Naive thymus-derived CD4-positive, alpha-beta T cell (primary cell): ENCODE measurements around the gene KRT222. TPM values are rescaled to one million over a fixed set of nuclear protein-coding genes. Genes with fewer than 3 reads are reported as not detected.

Experiments
- ATAC-seq: fragments of 150-1000 bp; cut with Tn5 transposase; 2 replicates; pipeline ENCODE4 v1.10.0; 2021; ENCODE audit warnings: mild to moderate bottlenecking, moderate library complexity
- CTCF ChIA-PET: fragments of 350-600 bp; sonication (Branson Sonifier 250); formaldehyde crosslinking; loops from one replicate; lab custom pipeline; 2021; ENCODE audit warnings: antibody characterized with exemption; lab: Charles Lee
- POLR2A ChIA-PET: fragments of 350-600 bp; sonication (Branson Sonifier 250); formaldehyde crosslinking; loops from one replicate; lab custom pipeline; 2021; ENCODE audit warnings: antibody characterized with exemption, inconsistent platforms; lab: Charles Lee
- DNase-seq, 9 donors: peaks; one replicate each; pipeline versions ENCODE4 v3.0.0 to v3.0.0-alpha.2; 2020 to 2022; ENCODE audit warnings: mixed read lengths in 1 of 9
- H3K27ac ChIP-seq: one replicate; pipeline ENCODE4 v1.7.0; 2013; ENCODE audit warnings: mild to moderate bottlenecking, low read depth, low read length, moderate library complexity
- H3K27me3 ChIP-seq, 2 donors: one replicate each; pipeline ENCODE4 v1.7.0; 2013; ENCODE audit warnings: low read length in 2 of 2, mild to moderate bottlenecking in 2 of 2, moderate library complexity in 2 of 2; ENCODE audit not compliant: control insufficient read depth in 2 of 2, insufficient read depth in 2 of 2
- H3K36me3 ChIP-seq, 3 experiments: 1 replicate in 2 of 3; 2 replicates in 1 of 3; pipeline ENCODE4 v1.7.0; 2013; ENCODE audit warnings: low read length in 3 of 3, mild to moderate bottlenecking in 3 of 3, moderate library complexity in 1 of 3; ENCODE audit not compliant: insufficient read depth in 3 of 3, control insufficient read depth in 2 of 3
- H3K4me1 ChIP-seq, 2 donors: one replicate each; pipeline ENCODE4 v1.7.0; 2013; ENCODE audit warnings: low read length in 2 of 2, mild to moderate bottlenecking in 2 of 2, moderate library complexity in 1 of 2; ENCODE audit not compliant: control insufficient read depth in 2 of 2, insufficient read depth in 2 of 2
- H3K4me3 ChIP-seq: 2 replicates; pipeline ENCODE4 v1.7.0; 2013; ENCODE audit warnings: mild to moderate bottlenecking, low read length
- H3K9me3 ChIP-seq, 3 experiments: 1 replicate in 2 of 3; 2 replicates in 1 of 3; pipeline ENCODE4 v1.7.0; 2013; ENCODE audit warnings: low read length in 3 of 3; ENCODE audit not compliant: control insufficient read depth in 2 of 3
- H3K27ac Mint-ChIP-seq, 9 donors: one replicate each; pipeline ENCODE4 v1.8.0; 2020 to 2022; ENCODE audit warnings: mixed read lengths in 9 of 9, mild to moderate bottlenecking in 8 of 9, moderate library complexity in 5 of 9, inconsistent platforms in 2 of 9
- H3K27me3 Mint-ChIP-seq, 5 donors: one replicate each; pipeline ENCODE4 v1.8.0; 2021 to 2022; ENCODE audit warnings: mixed read lengths in 5 of 5, mild to moderate bottlenecking in 1 of 5
- H3K36me3 Mint-ChIP-seq, 5 donors: one replicate each; pipeline ENCODE4 v1.8.0; 2020 to 2022; ENCODE audit warnings: mixed read lengths in 5 of 5, mild to moderate bottlenecking in 3 of 5, inconsistent platforms in 1 of 5
- H3K4me1 Mint-ChIP-seq, 7 donors: one replicate each; pipeline ENCODE4 v1.8.0; 2020 to 2022; ENCODE audit warnings: mixed read lengths in 7 of 7, mild to moderate bottlenecking in 3 of 7, inconsistent platforms in 1 of 7
- H3K4me3 Mint-ChIP-seq, 10 donors: one replicate each; pipeline ENCODE4 v1.8.0; 2020 to 2022; ENCODE audit warnings: mild to moderate bottlenecking in 10 of 10, mixed read lengths in 10 of 10, moderate library complexity in 6 of 10, inconsistent platforms in 2 of 10
- H3K9me3 Mint-ChIP-seq, 11 donors: one replicate each; pipeline ENCODE4 v1.8.0; 2020 to 2022; ENCODE audit warnings: mixed read lengths in 11 of 11, mild to moderate bottlenecking in 4 of 11, inconsistent platforms in 1 of 11, moderate library complexity in 1 of 11
- intact Hi-C, 2 donors: fragments of 100-400 bp; cut with micrococcal nuclease; formaldehyde crosslinking; loops; one replicate each; pipeline ENCODE4 v1.15.1; 2023
- polyA plus RNA-seq, 2 donors: library from polyadenylated mRNA; unstranded; fragments of 300-500 nt; fragmentation: Illumina TruSeq; gene quantifications; one replicate each; pipeline ENCODE4 v1.2.3, GENCODE V29; 2021
- total RNA-seq, 6 experiments: library from RNA in 5 of 6; stranded (reverse) in 5 of 6; gene quantifications; 1 replicate in 5 of 6; 2 replicates in 1 of 6; pipeline ENCODE4 v1.2.3 and lab custom pipeline; 2021 to 2026

The KRT222 gene
- total and polyA plus RNA-seq, 7 experiments from 2014 or later: not detected

DNA sequence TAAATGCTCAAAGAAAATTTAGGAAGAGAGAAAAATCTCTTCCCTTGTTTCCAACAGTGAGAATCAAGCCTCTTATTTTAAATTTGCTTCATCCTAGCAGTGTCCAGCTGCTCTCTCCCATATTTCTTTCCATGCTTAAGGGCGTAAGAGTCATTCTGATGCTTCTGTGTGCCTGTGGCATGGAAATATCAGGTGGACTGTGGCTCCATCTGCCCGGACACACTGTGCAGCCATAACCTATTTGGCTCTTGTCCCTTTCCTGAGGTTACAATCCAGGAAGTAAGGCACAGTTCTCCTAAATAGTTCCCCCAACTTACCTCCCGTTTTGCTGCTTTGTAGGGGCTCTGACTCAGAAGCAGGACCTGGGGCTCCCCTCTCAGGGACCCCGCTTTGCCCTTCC lies 6.3 kb upstream of the KRT222 start:
- CTCF ChIA-PET: no interaction called here
- no peaks in the 10 kb centered on the region for H3K4me1 Mint-ChIP-seq
- intact Hi-C loops: no loop called here
- no peaks in the 10 kb centered on the region for H3K4me1 ChIP-seq
- POLR2A ChIA-PET: interaction anchor here (0.6 kb wide), 1 partner anchor 8 kb away, joined by 3 read pairs; no protein-coding TSS in a partner anchor
- no peaks in the 10 kb centered on the region for H3K9me3 Mint-ChIP-seq
- no peak overlapping the region for H3K27ac Mint-ChIP-seq
- ATAC-seq (no peak), DNase-seq (no peak)
- no peaks in the 10 kb centered on the region for H3K9me3 ChIP-seq
- H3K36me3 Mint-ChIP-seq: no peaks in the 10 kb centered on the region
- no peak overlapping the region for H3K4me3 ChIP-seq
- peaks cover under 1 to 46% (median 14%) of the 10 kb centered on the region in 5 donors for H3K27me3 Mint-ChIP-seq
- H3K27ac ChIP-seq: no peak overlapping the region
- H3K4me3 Mint-ChIP-seq: no peak overlapping the region
- H3K27me3 ChIP-seq: no peaks in the 10 kb centered on the region
- no peaks in the 10 kb centered on the region for H3K36me3 ChIP-seq

DNA sequence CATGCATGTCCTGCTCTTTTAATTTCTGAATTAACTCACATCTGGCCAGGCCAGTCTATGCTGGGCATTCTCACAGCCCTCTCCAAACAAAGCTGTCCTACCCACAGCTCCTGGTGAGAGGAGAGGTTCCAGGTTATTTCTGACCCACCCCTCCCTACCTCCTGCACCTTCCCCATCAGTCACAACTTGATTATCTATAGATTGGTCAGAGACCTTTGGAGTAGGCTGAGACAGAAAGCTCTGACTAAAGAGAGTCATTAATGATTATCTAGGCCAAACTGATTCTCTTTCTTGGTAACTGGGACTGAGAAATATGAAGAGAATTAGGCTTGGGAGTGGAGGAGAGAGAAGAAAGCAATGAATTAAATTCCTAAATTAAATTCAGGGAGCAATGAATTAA lies 1.4 kb upstream of the KRT222 start:
- no peak for DNase-seq
- Mint-ChIP-seq H3K9me3 (no peaks in the 10 kb centered on the region), H3K4me3 (no peak overlapping the region), H3K4me1 (peaks cover 5 to 7% (median 6%) of the 10 kb centered on the region in 7 donors), H3K36me3 (no peaks in the 10 kb centered on the region), H3K27me3 (peaks cover 12 to 47% (median 23%) of the 10 kb centered on the region in 5 donors), H3K27ac (no peak overlapping the region)
- no peak overlapping the region for H3K4me3 ChIP-seq
- ATAC-seq: no peak
- CTCF ChIA-PET: no interaction called here
- no peaks in the 10 kb centered on the region for H3K36me3 ChIP-seq
- no peaks in the 10 kb centered on the region for H3K9me3 ChIP-seq
- peaks cover 0 to 3% of the 10 kb centered on the region in 2 donors for H3K27me3 ChIP-seq
- intact Hi-C loops: no loop called here
- no peaks in the 10 kb centered on the region for H3K4me1 ChIP-seq
- H3K27ac ChIP-seq: no peak overlapping the region
- POLR2A ChIA-PET: no interaction called here

DNA sequence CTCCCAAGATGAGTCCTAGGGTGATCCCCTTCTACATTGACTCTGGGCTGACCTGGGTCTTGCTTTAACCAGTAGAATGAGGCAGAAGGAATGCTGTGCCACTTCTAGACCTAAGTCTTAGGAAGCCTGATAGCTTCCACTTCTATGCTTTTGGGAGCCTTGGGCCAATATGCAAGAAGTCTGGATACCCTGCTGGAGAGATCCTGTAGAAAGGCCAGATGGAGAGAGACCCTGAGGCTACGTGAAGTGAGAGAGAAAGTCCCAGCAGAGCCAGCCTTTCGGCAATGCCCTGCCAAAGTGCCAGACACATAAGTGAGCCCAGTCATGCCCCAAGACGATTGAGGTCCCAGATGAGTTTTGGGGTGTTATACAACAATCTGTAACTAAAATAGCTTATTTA lies 1.7 kb downstream of the KRT222 start:
- Histone ChIP-seq H3K4me1 (peaks cover 0 to 7% of the 10 kb centered on the region in 2 donors), H3K4me3 (no peak overlapping the region), H3K9me3 (no peaks in the 10 kb centered on the region), H3K27ac (no peak overlapping the region), H3K27me3 (peaks cover 0 to 3% of the 10 kb centered on the region in 2 donors), H3K36me3 (no peaks in the 10 kb centered on the region)
- H3K4me1 Mint-ChIP-seq: peaks cover 12 to 18% (median 16%) of the 10 kb centered on the region in 7 donors
- intact Hi-C loops: no loop called here
- H3K9me3 Mint-ChIP-seq: peaks cover 0 to 1% (median 0%) of the 10 kb centered on the region in 11 donors
- no peak overlapping the region for H3K4me3 Mint-ChIP-seq
- peaks cover 0 to 4% (median 0%) of the 10 kb centered on the region in 5 donors for H3K36me3 Mint-ChIP-seq
- POLR2A ChIA-PET: interaction anchor here (0.6 to 1.3 kb wide), 2 partner anchors 17 to 1132 kb away, joined by 3 to 4 read pairs; no protein-coding TSS in a partner anchor
- H3K27ac Mint-ChIP-seq: no peak overlapping the region
- H3K27me3 Mint-ChIP-seq: peaks cover 12 to 55% (median 33%) of the 10 kb centered on the region in 5 donors
- CTCF ChIA-PET: interaction anchor here (1.1 kb wide), 1 partner anchor 15 kb away, joined by 3 read pairs; no protein-coding TSS in a partner anchor
- ATAC-seq (no peak), DNase-seq (no peak)

DNA sequence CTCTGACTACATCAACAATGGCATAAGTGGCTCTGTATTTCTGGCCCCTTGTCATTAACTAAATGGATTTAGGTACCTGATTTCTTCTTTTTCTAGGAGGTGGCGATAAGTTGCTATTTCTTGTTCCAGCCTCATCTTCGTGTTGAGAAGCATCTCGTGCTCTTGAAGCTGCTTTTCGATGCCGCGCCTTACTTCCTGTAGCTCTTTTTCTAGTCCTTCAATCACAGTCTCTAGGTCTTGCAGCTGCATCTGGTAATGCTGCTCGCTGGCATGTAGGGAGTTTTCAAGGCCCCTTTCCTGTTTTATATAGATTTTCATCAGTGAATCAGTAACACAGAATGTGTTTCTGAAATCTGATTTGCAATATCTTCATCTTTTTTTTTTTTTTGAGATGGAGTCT lies 5.1 kb downstream of the KRT222 start:
- H3K9me3 ChIP-seq: no peaks in the 10 kb centered on the region
- Mint-ChIP-seq H3K27me3 (peaks cover 4 to 55% (median 23%) of the 10 kb centered on the region in 5 donors), H3K9me3 (peaks cover 0 to 1% (median 0%) of the 10 kb centered on the region in 11 donors), H3K36me3 (peaks cover 0 to 4% (median 0%) of the 10 kb centered on the region in 5 donors), H3K4me1 (peaks cover 8 to 15% (median 14%) of the 10 kb centered on the region in 7 donors), H3K27ac (peak overlapping the region in 5 of 9 donors; percentile 6 to 71 (median 58)), H3K4me3 (peak overlapping the region in 7 of 10 donors; percentile 1 to 49 (median 44))
- POLR2A ChIA-PET: interaction anchor here (0.7 to 1.7 kb wide), 5 partner anchors 12 to 1029 kb away, joined by 4 to 8 read pairs (median 6); partner anchors contain the start of genes KRT24 and SMARCE1
- H3K27me3 ChIP-seq: peaks cover 0 to 1% of the 10 kb centered on the region in 2 donors
- H3K27ac ChIP-seq: no peak overlapping the region
- DNase-seq (peak in 6 of 9 donors; percentile 14 to 50 (median 34)), ATAC-seq (peak; percentile 22)
- no peaks in the 10 kb centered on the region for H3K36me3 ChIP-seq
- H3K4me1 ChIP-seq: peaks cover 0 to 7% of the 10 kb centered on the region in 2 donors
- intact Hi-C loops: no loop called here
- H3K4me3 ChIP-seq: no peak overlapping the region
- CTCF ChIA-PET: interaction anchor here (0.8 kb wide), 1 partner anchor 70 kb away, joined by 3 read pairs; no protein-coding TSS in a partner anchor

DNA sequence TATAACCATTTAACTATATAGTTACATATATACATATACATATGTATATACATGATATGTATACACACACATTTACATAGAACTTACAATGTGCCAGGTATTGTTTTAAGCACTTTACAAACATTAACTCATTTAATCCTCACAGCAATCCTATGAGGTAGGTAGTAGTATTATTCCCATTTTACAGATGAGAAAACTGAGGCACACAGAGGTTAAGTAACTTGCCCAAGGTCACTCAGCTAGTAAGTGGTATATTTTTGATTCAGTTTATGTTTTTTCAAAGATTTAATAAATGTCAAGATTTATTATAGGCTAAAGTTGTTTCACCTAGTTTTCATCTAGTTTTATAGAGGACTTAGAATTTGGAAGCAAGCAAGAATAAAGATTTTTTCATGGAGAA lies 6.6 kb downstream of the KRT222 start:
- intact Hi-C loops: no loop called here
- ChIA-PET CTCF (no interaction called here), POLR2A (no interaction called here)
- no peak overlapping the region for H3K27ac ChIP-seq
- no peak overlapping the region for H3K4me3 Mint-ChIP-seq
- peaks cover 0 to 48% (median 13%) of the 10 kb centered on the region in 5 donors for H3K27me3 Mint-ChIP-seq
- H3K36me3 ChIP-seq: no peaks in the 10 kb centered on the region
- ATAC-seq (no peak), DNase-seq (no peak)
- H3K4me1 Mint-ChIP-seq: peaks cover 7 to 12% (median 10%) of the 10 kb centered on the region in 7 donors
- no peak overlapping the region for H3K27ac Mint-ChIP-seq
- H3K9me3 Mint-ChIP-seq: peaks cover 0 to 1% (median 0%) of the 10 kb centered on the region in 11 donors
- H3K36me3 Mint-ChIP-seq: peaks cover 0 to 4% (median 0%) of the 10 kb centered on the region in 5 donors
- no peaks in the 10 kb centered on the region for H3K9me3 ChIP-seq
- H3K4me3 ChIP-seq: no peak overlapping the region
- H3K27me3 ChIP-seq: no peaks in the 10 kb centered on the region
- peaks cover 0 to 7% of the 10 kb centered on the region in 2 donors for H3K4me1 ChIP-seq

DNA sequence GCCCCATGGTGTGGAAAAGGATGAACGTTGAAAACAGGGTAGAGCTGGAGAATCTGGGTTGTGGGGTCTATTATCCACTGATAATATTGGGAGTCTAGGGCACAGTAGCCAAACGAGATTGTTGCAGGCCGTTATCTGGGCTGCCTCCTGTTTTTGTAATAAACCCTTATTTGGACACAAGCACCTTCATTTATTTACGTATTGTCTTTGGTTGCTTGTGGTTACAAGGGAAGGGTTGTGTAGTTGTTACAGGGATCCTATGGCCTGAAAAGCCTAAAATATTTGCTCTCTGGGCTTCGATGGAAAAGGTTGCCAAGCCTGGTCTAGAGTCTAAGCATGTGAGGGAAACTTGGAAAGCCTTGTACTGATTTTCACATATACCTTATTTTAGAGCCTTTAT lies 13.0 kb downstream of the KRT222 start:
- no peak overlapping the region for H3K4me3 ChIP-seq
- no peaks in the 10 kb centered on the region for H3K27me3 ChIP-seq
- ChIA-PET CTCF (interaction anchor here (1.1 kb wide), 1 partner anchor 32 kb away, joined by 6 read pairs; no protein-coding TSS in a partner anchor), POLR2A (no interaction called here)
- ATAC-seq: no peak
- Mint-ChIP-seq H3K4me1 (peaks cover 6 to 22% (median 13%) of the 10 kb centered on the region in 7 donors), H3K27ac (peak overlapping the region in 1 of 9 donors; percentile 76), H3K27me3 (peaks cover 0 to 11% (median 0%) of the 10 kb centered on the region in 5 donors), H3K9me3 (peaks cover 0 to 2% (median 0%) of the 10 kb centered on the region in 11 donors), H3K4me3 (no peak overlapping the region), H3K36me3 (peaks cover 0 to 2% (median 0%) of the 10 kb centered on the region in 5 donors)
- H3K4me1 ChIP-seq: peaks cover 6 to 8% of the 10 kb centered on the region in 2 donors
- no peak overlapping the region for H3K27ac ChIP-seq
- peaks cover 0 to 10% (median 0%) of the 10 kb centered on the region in 3 experiments for H3K36me3 ChIP-seq
- no peaks in the 10 kb centered on the region for H3K9me3 ChIP-seq
- intact Hi-C loops: no loop called here
- no peak for DNase-seq
